Measurements from ENCODE around the gene TBX3. TPM values are rescaled to one million over a fixed set of nuclear protein-coding genes. Genes with fewer than 3 reads are reported as not detected.

TBX3 gene
- polyA plus RNA-seq, 1 donor from 2014 or later = not detected

DNA sequence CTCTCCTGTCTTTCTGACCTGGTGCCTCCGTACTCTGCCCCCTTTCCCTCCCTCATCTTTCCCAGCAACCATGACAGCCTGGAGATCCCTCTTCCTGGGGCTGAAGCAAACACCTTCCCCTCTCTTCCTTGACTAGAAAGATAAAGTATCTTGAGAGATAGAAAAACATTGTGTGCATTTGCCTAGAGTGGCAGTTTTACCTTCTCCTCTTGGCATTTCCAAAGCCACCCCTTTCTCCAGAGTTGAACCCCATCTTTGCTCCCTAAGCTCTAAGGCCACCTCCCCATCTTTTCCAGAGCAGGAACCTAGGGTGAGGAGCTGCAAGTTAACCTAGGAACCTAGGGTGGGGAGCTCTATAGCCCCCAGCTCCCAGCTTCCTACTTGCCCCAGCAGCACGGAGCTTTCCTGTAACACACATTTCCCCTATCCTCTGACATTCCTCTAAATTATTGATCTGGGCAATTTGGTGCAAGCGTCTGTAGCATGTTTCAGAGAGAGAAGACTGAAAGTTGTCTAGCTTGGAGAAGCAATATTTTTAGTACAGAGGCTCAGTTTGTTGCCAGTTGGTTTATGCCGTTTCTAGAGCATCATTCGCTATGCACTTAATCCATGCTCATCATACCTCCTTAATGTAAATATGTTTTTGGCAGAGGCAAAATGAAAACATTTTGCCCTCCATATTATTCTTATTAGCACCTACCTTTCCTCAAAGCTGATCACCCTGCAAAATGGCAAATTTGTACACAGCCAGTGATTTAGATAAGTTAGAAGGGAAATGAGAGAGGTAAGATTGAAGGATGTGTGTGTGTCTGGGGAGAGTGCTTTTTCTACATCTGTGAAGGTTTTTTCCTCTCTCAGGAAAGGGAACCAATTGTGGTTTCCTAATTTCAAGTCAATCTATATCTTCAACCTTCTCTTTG, 5.4 kb upstream of the TBX3 start:
- Histone ChIP-seq H3K4me3 (ENCODE audit: low read length) (no peak overlapping the region), H3K79me2 (replicated peaks; ENCODE audit: insufficient read depth, low read length) (no peaks in the 10 kb centered on the region), H3K27ac (ENCODE audit: low read length) (no peak overlapping the region), H3K9ac (ENCODE audit: low read length) (no peak overlapping the region), H3K36me3 (ENCODE audit: insufficient read depth, low read length) (no peaks in the 10 kb centered on the region), H3K4me2 (ENCODE audit: low read length) (no peak overlapping the region), H2AFZ (ENCODE audit: low read depth, low read length) (no peak overlapping the region), H3F3A (ENCODE audit: insufficient read depth, low read length, poor library complexity, severe bottlenecking) (no peaks in the 10 kb centered on the region), H3K27me3 (ENCODE audit: insufficient read depth, low read depth, low read length) (peaks cover 100% of the 10 kb centered on the region), H3K9me2 (ENCODE audit: insufficient read depth, low read length) (no peaks in the 10 kb centered on the region), H3K9me3 (ENCODE audit: low read length) (no peaks in the 10 kb centered on the region), H4K20me1 (ENCODE audit: insufficient read depth) (no peaks in the 10 kb centered on the region)
- no peak for TF ChIP-seq SMC3 (conservative IDR thresholded peaks at IDR 0.05; ENCODE audit: poor library complexity)
- TF ChIP-seq MXI1 (conservative IDR thresholded peaks at IDR 0.05; ENCODE audit: poor library complexity, severe bottlenecking) = no peak
- TF ChIP-seq TAF1 (IDR thresholded peaks at IDR 0.05; ENCODE audit: low read depth) = no peak
- TF ChIP-seq, protein P1, sequence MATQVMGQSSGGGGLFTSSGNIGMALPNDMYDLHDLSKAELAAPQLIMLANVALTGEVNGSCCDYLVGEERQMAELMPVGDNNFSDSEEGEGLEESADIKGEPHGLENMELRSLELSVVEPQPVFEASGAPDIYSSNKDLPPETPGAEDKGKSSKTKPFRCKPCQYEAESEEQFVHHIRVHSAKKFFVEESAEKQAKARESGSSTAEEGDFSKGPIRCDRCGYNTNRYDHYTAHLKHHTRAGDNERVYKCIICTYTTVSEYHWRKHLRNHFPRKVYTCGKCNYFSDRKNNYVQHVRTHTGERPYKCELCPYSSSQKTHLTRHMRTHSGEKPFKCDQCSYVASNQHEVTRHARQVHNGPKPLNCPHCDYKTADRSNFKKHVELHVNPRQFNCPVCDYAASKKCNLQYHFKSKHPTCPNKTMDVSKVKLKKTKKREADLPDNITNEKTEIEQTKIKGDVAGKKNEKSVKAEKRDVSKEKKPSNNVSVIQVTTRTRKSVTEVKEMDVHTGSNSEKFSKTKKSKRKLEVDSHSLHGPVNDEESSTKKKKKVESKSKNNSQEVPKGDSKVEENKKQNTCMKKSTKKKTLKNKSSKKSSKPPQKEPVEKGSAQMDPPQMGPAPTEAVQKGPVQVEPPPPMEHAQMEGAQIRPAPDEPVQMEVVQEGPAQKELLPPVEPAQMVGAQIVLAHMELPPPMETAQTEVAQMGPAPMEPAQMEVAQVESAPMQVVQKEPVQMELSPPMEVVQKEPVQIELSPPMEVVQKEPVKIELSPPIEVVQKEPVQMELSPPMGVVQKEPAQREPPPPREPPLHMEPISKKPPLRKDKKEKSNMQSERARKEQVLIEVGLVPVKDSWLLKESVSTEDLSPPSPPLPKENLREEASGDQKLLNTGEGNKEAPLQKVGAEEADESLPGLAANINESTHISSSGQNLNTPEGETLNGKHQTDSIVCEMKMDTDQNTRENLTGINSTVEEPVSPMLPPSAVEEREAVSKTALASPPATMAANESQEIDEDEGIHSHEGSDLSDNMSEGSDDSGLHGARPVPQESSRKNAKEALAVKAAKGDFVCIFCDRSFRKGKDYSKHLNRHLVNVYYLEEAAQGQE (IDR thresholded peaks at IDR 0.05; ENCODE audit: borderline replicate concordance) = no peak
- TF ChIP-seq EP300 (conservative IDR thresholded peaks at IDR 0.05; ENCODE audit: poor library complexity, severe bottlenecking) = no peak
- no peak for TF ChIP-seq POLR2AphosphoS5 (IDR thresholded peaks at IDR 0.05)
- no peak for TF ChIP-seq CTCF (IDR thresholded peaks at IDR 0.05; ENCODE audit: poor library complexity, severe bottlenecking)
- no peak for TF ChIP-seq RAD21 (conservative IDR thresholded peaks at IDR 0.05)
- TF ChIP-seq EZH2 (IDR thresholded peaks at IDR 0.05; ENCODE audit: borderline replicate concordance, insufficient read depth, low read length, poor library complexity, severe bottlenecking) = no peak

DNA sequence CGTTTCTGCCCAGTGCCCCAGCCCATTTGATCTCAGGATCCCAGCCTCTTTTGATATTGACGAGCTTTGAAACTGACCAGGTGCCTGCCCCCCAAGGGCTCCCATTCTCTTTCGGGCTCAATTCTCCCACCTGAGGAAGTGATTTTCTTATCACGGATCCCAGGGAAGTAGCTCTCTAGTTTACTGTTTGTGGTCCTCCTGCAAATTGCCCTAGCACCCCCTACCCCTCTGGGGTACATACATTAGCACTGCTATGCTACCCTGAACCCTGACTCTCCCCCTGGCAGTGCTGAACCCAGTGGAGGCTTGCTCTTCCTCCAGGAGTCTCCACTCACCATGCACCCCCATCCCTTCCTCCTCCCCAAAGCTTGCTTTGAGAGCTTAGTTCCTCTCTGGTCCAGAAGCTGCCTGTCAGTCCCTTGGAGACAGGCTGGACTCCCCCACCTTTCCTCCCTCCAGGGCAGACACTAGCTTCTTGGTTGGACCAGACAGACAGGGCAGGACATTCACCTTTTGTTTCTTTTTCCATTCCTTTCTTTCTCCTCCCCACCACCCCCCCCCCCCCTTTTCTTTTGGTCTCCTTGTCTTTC, 4.4 kb upstream of the TBX3 start:
- H3K36me3 ChIP-seq (ENCODE audit: insufficient read depth, low read length) = no peaks in the 10 kb centered on the region
- H3K9ac ChIP-seq (ENCODE audit: low read length) = no peak overlapping the region
- no peak overlapping the region for H3K4me2 ChIP-seq (ENCODE audit: low read length)
- H2AFZ ChIP-seq (ENCODE audit: low read depth, low read length) = no peak overlapping the region
- H3K27me3 ChIP-seq (ENCODE audit: insufficient read depth, low read depth, low read length) = peaks cover 100% of the 10 kb centered on the region
- H3F3A ChIP-seq (ENCODE audit: insufficient read depth, low read length, poor library complexity, severe bottlenecking) = peaks cover 3% of the 10 kb centered on the region
- H3K9me2 ChIP-seq (ENCODE audit: insufficient read depth, low read length) = no peaks in the 10 kb centered on the region
- no peaks in the 10 kb centered on the region for H3K9me3 ChIP-seq (ENCODE audit: low read length)
- H3K27ac ChIP-seq (ENCODE audit: low read length) = no peak overlapping the region
- no peak for TF ChIP-seq RAD21 (conservative IDR thresholded peaks at IDR 0.05)
- TF ChIP-seq MXI1 (conservative IDR thresholded peaks at IDR 0.05; ENCODE audit: poor library complexity, severe bottlenecking) = no peak
- no peak for TF ChIP-seq CTCF (IDR thresholded peaks at IDR 0.05; ENCODE audit: poor library complexity, severe bottlenecking)
- TF ChIP-seq SMC3 (conservative IDR thresholded peaks at IDR 0.05; ENCODE audit: poor library complexity) = no peak
- TF ChIP-seq TAF1 (IDR thresholded peaks at IDR 0.05; ENCODE audit: low read depth) = no peak
- TF ChIP-seq, protein P1 (IDR thresholded peaks at IDR 0.05; ENCODE audit: borderline replicate concordance) = no peak
- no peak for TF ChIP-seq EZH2 (IDR thresholded peaks at IDR 0.05; ENCODE audit: borderline replicate concordance, insufficient read depth, low read length, poor library complexity, severe bottlenecking)
- TF ChIP-seq POLR2AphosphoS5 (IDR thresholded peaks at IDR 0.05) = no peak
- TF ChIP-seq EP300 (conservative IDR thresholded peaks at IDR 0.05; ENCODE audit: poor library complexity, severe bottlenecking) = no peak
- H4K20me1 ChIP-seq (ENCODE audit: insufficient read depth) = no peaks in the 10 kb centered on the region
- H3K79me2 ChIP-seq (replicated peaks; ENCODE audit: insufficient read depth, low read length) = no peaks in the 10 kb centered on the region
- H3K4me3 ChIP-seq (ENCODE audit: low read length) = no peak overlapping the region
